Parathyroid adenoma (tissue), 2 donors: ENCODE data around the gene GRIK4.

Experiments used
- H2AFZ ChIP-seq: fragments of 300-600 bp; sonication (generic); one replicate; pipeline ENCODE4 v1.7.0; 2017; ENCODE audit warnings: antibody characterized with exemption, mild to moderate bottlenecking
- H3K27ac ChIP-seq: fragments of 300-600 bp; sonication (generic); one replicate; pipeline ENCODE4 v1.7.0; 2017
- H3K27me3 ChIP-seq: fragments of 300-600 bp; sonication (generic); one replicate; pipeline ENCODE4 v1.7.0; 2017; ENCODE audit warnings: low read length; ENCODE audit not compliant: control insufficient read depth, insufficient read depth
- H3K36me3 ChIP-seq: fragments of 300-600 bp; sonication (generic); one replicate; pipeline ENCODE4 v1.7.0; 2017; ENCODE audit warnings: low read length; ENCODE audit not compliant: control insufficient read depth, insufficient read depth
- H3K4me1 ChIP-seq: fragments of 300-600 bp; sonication (generic); one replicate; pipeline ENCODE4 v1.7.0; 2017; ENCODE audit warnings: control low read depth
- H3K4me2 ChIP-seq: fragments of 300-600 bp; sonication (generic); one replicate; pipeline ENCODE4 v1.7.0; 2017; ENCODE audit warnings: low read length
- H3K4me3 ChIP-seq: fragments of 300-600 bp; sonication (generic); one replicate; pipeline ENCODE4 v1.7.0; 2017; ENCODE audit warnings: low read depth, low read length
- H3K79me2 ChIP-seq: fragments of 300-600 bp; sonication (generic); one replicate; pipeline ENCODE4 v1.7.0; 2017; ENCODE audit warnings: control low read depth
- H3K9ac ChIP-seq: fragments of 300-600 bp; sonication (generic); one replicate; pipeline ENCODE4 v1.7.0; 2017; ENCODE audit warnings: mild to moderate bottlenecking
- H3K9me3 ChIP-seq: fragments of 300-600 bp; sonication (generic); one replicate; pipeline ENCODE4 v1.7.0; 2017; ENCODE audit warnings: low read length; ENCODE audit not compliant: control insufficient read depth
- CTCF ChIP-seq: fragments of 300-600 bp; sonication (generic); IDR thresholded peaks from one replicate; pipeline ENCODE4 v1.7.0; 2017; ENCODE audit warnings: antibody characterized with exemption, mild to moderate bottlenecking
- donor health status: primary hyperparathyroidism.

Gene GRIK4

GRCh38 chr11:120858740-120859139, 347.2 kb downstream of the GRIK4 start:
- H3K4me3 ChIP-seq: no peak overlapping the region
- H2AFZ ChIP-seq: no peak overlapping the region
- H3K27ac ChIP-seq: no peak overlapping the region
- no peaks in the 10 kb centered on the region for H3K79me2 ChIP-seq
- no peaks in the 10 kb centered on the region for H3K9me3 ChIP-seq
- H3K36me3 ChIP-seq: no peaks in the 10 kb centered on the region
- H3K4me2 ChIP-seq: no peak overlapping the region
- H3K27me3 ChIP-seq: no peaks in the 10 kb centered on the region
- no peaks in the 10 kb centered on the region for H3K4me1 ChIP-seq
- H3K9ac ChIP-seq: no peak overlapping the region
- TF ChIP-seq CTCF: no peak

- H3K4me1 ChIP-seq: no peaks in the 10 kb centered on the region
- H3K27ac ChIP-seq: no peak overlapping the region
- TF ChIP-seq CTCF: no peak
- no peaks in the 10 kb centered on the region for H3K36me3 ChIP-seq
- H3K9me3 ChIP-seq: no peaks in the 10 kb centered on the region
- no peak overlapping the region for H2AFZ ChIP-seq
- no peaks in the 10 kb centered on the region for H3K27me3 ChIP-seq
- H3K79me2 ChIP-seq: no peaks in the 10 kb centered on the region
- H3K4me3 ChIP-seq: no peak overlapping the region
- H3K4me2 ChIP-seq: no peak overlapping the region
- no peak overlapping the region for H3K9ac ChIP-seq
These were observed 348.2 kb downstream of the GRIK4 start for GRCh38 chr11:120859552-120860295.

DNA sequence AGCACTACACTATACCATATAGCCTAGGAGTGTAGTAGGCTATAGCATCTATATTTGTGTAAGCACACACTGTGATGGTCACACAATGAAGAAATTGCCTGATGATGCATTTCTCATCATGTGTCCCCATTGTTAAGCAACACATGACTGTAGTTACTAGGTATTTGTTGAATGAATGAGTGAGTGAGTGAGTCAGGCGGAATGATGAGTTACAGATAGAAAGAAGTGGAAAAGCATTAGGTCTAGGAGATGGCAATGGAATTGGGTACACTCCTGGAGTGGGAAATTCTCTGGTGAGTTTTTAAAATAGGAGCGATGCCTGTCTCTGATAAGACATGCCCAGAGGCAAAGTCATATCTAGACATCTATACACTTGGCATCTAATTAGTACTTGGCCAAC, 351.8 kb downstream of the GRIK4 start:
- no peak for TF ChIP-seq CTCF
- no peak overlapping the region for H2AFZ ChIP-seq

DNA sequence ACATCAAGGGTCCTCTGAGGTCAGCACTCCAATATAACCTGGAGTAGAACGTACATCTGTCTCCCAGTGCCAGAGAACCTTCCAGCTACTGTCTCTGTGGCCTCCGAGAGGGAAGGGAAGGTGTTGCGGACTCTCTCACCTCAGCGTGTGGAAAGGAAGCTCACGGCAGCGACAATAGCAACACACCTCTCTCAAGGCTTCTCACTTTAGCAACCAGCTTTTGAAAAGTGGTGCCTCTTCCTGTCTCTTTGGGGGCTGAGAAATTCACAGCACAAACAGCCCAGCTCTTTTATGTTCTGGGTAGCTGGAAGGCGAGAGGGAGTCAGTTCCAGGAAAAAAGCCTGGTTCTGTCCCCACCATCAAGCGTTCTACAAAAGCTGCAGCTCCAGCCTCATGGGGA, 355.5 kb downstream of the GRIK4 start:
- H3K27ac ChIP-seq: no peak overlapping the region
- H3K36me3 ChIP-seq: no peaks in the 10 kb centered on the region
- H2AFZ ChIP-seq: no peak overlapping the region
- no peaks in the 10 kb centered on the region for H3K79me2 ChIP-seq
- no peak for TF ChIP-seq CTCF
- H3K9ac ChIP-seq: no peak overlapping the region
- H3K4me3 ChIP-seq: no peak overlapping the region
- H3K9me3 ChIP-seq: no peaks in the 10 kb centered on the region
- no peaks in the 10 kb centered on the region for H3K27me3 ChIP-seq
- no peak overlapping the region for H3K4me2 ChIP-seq
- H3K4me1 ChIP-seq: no peaks in the 10 kb centered on the region

More for the DNA sequence above, 351.8 kb downstream of the GRIK4 start:
- H3K4me1 ChIP-seq: no peaks in the 10 kb centered on the region
- no peak overlapping the region for H3K4me2 ChIP-seq
- no peaks in the 10 kb centered on the region for H3K79me2 ChIP-seq
- H3K27ac ChIP-seq: no peak overlapping the region
- no peaks in the 10 kb centered on the region for H3K27me3 ChIP-seq
- H3K36me3 ChIP-seq: no peaks in the 10 kb centered on the region
- H3K9me3 ChIP-seq: no peaks in the 10 kb centered on the region
- H3K4me3 ChIP-seq: no peak overlapping the region
- no peak overlapping the region for H3K9ac ChIP-seq

GRCh38 chr11:120867531-120867930, 356.0 kb downstream of the GRIK4 start:
- TF ChIP-seq CTCF: no peak
- no peak overlapping the region for H2AFZ ChIP-seq
- H3K4me3 ChIP-seq: no peak overlapping the region
- no peaks in the 10 kb centered on the region for H3K36me3 ChIP-seq
- no peak overlapping the region for H3K27ac ChIP-seq
- H3K4me2 ChIP-seq: no peak overlapping the region
- H3K27me3 ChIP-seq: no peaks in the 10 kb centered on the region
- H3K9ac ChIP-seq: no peak overlapping the region
- no peaks in the 10 kb centered on the region for H3K4me1 ChIP-seq
- H3K79me2 ChIP-seq: no peaks in the 10 kb centered on the region
- H3K9me3 ChIP-seq: no peaks in the 10 kb centered on the region
